ENCODE results near the gene POM121L2. TPM values are rescaled to one million over a fixed set of nuclear protein-coding genes. Genes with fewer than 3 reads are reported as not detected.
"Not testable (repeated sequence)": the region's sequence is repeated elsewhere in the genome, so short reads cannot be mapped to it uniquely, and the experiment has no call there.

The POM121L2 gene
- total RNA-seq, 1 donor from 2014 or later = not detected

DNA sequence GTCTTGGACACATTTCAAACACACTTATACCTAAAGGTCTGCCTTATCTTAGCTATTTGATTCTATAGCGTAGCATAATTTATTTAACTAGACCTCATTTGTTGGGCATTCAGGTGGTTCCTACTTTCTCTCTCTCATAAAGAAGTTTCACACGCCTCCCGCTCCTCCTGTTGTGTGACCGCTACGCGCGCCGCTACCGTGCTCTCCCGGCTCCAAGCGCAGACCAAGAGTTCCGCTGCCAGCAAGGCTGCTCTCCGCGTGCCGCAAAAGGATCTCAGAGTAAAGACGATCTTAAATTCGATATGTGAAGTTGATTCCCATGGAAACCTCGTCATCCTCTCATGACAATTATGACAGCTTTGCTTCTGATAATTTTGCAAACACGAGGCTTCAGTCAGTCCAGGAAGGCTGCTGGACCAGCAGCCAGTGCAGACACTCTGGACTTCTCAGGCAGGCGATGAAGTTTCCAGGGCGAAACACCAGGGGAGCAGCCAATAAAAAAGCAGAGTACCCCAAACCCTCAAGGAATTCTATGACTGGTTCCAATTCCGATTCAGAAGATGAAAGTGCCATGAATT is 44.1 kb downstream of the POM121L2 start:
- Histone ChIP-seq H3K27me3 (ENCODE audit: low read depth) (peaks cover 65% of the 10 kb centered on the region), H3K9me3 (no peaks in the 10 kb centered on the region), H3K4me3 (no peak overlapping the region), H3K4me1 (no peaks in the 10 kb centered on the region), H3K27ac (no peak overlapping the region), H3K36me3 (no peaks in the 10 kb centered on the region)
- ATAC-seq (no peak), DNase-seq (no peak)
- TF ChIP-seq, protein P1, sequence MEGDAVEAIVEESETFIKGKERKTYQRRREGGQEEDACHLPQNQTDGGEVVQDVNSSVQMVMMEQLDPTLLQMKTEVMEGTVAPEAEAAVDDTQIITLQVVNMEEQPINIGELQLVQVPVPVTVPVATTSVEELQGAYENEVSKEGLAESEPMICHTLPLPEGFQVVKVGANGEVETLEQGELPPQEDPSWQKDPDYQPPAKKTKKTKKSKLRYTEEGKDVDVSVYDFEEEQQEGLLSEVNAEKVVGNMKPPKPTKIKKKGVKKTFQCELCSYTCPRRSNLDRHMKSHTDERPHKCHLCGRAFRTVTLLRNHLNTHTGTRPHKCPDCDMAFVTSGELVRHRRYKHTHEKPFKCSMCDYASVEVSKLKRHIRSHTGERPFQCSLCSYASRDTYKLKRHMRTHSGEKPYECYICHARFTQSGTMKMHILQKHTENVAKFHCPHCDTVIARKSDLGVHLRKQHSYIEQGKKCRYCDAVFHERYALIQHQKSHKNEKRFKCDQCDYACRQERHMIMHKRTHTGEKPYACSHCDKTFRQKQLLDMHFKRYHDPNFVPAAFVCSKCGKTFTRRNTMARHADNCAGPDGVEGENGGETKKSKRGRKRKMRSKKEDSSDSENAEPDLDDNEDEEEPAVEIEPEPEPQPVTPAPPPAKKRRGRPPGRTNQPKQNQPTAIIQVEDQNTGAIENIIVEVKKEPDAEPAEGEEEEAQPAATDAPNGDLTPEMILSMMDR (IDR thresholded peaks at IDR 0.05) = no peak
- intact Hi-C loops (cut with DNase I) = no loop called here

DNA sequence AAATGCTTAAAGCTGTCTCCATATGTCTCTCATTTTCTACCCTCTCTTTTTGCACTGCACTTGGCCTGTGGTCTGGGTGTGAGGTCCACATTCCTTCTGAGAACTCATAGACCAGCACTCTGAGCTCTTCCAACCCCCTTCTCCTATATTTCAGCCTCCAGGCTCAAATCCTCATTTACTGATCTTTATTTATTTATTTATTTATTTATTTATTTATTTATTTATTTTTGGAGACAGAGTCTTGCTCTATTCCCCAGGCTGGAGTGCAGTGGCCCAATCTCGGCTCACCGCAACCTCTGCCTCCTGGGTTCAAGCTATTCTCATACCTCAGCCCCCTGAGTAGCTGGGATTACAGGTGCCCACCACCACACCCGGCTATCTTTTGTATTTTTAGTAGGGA is 45.1 kb downstream of the POM121L2 start:
- H3K9me3 ChIP-seq; DNase-seq; H3K27ac ChIP-seq; ATAC-seq; H3K4me1 ChIP-seq; H3K36me3 ChIP-seq; H3K4me3 ChIP-seq; intact Hi-C loops (cut with DNase I): not testable (repeated sequence)
- peaks cover 66% of the 10 kb centered on the region for H3K27me3 ChIP-seq (ENCODE audit: low read depth)

DNA sequence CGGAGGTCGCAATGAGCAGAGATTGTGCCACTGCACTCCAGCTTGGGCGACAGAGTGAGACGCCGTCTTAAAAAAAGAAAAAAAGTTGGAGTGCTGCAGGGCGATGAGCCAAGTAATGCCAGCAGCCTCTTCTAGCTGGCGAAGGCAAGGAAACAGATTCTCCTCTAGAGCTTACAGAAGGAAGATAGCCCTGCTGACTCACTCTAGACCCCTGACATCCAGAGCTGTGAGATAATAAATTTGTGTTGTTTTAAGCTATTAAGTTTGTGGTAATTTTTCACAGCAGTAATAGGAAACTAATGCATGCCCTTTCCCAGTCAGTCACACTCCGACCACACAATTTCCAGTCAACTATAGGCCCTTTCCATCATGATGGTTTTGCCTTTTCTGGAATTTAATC is 48.2 kb downstream of the POM121L2 start:
- TF ChIP-seq, protein P1 (IDR thresholded peaks at IDR 0.05) = no peak
- DNase-seq = no peak
- no peak for ATAC-seq
- Histone ChIP-seq H3K9me3 (no peaks in the 10 kb centered on the region), H3K27ac (no peak overlapping the region), H3K36me3 (no peaks in the 10 kb centered on the region), H3K27me3 (ENCODE audit: low read depth) (peaks cover 79% of the 10 kb centered on the region), H3K4me3 (no peak overlapping the region), H3K4me1 (no peaks in the 10 kb centered on the region)
- intact Hi-C loops (cut with DNase I) = no loop called here

DNA sequence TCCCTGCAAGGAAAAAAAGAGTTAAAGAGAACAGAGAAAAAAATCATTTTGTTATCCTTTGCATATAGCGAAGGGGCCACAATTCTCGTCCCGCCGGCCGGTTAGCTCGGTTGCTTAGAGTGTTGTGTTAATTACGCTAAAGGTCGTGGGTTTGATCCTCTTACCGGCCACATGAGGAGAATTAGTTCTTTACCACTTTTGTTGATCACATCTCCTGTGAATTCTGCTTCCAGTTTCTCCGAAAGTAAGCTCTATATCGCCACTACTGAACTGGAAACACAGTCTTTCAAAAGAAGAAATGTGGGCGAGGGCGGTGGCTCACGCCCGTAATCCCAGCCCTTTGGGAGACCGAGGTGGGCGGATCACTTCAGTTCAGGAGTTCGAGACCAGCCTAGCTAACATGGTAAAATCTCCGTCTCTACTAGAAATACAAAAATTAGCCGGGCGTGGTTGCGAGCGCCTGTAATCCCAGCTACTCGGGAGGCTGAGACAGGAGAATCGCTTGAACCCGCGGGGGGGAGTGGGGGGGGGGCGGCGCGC is 51.2 kb downstream of the POM121L2 start:
- H3K27me3 ChIP-seq (ENCODE audit: low read depth) = peaks cover 56% of the 10 kb centered on the region

DNA sequence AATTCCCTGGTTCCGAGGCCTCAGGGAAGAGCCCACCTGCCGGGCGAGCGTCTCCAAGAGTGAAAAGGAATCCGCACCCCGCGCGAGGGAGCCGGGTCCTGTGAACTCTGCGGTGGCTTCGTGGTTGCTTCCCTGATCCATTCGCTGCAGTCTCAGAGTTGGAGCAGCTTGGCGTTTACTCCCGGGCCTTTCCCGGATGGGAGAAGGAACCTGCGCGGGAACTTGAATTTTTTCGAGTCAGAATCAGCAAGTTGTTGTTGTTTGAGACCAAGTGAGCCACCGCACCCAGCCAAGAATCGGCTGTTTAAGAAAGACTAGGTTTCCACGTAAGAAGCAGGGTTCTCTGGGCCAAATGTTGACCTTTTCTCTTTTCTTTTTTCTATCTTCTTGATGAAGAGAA is 51.7 kb downstream of the POM121L2 start:
- DNase-seq = no peak
- TF ChIP-seq, protein P1 (IDR thresholded peaks at IDR 0.05) = no peak
- Histone ChIP-seq H3K36me3 (no peaks in the 10 kb centered on the region), H3K4me1 (no peaks in the 10 kb centered on the region), H3K27ac (no peak overlapping the region), H3K27me3 (ENCODE audit: low read depth) (peaks cover 52% of the 10 kb centered on the region), H3K9me3 (no peaks in the 10 kb centered on the region), H3K4me3 (no peak overlapping the region)
- intact Hi-C loops (cut with DNase I) = no loop called here
- ATAC-seq = no peak

More for the DNA sequence above, 51.2 kb downstream of the POM121L2 start:
- DNase-seq (no peak), ATAC-seq (no peak)
- no peak overlapping the region for H3K27ac ChIP-seq
- TF ChIP-seq, protein P1 (IDR thresholded peaks at IDR 0.05) = no peak
- H3K36me3 ChIP-seq = no peaks in the 10 kb centered on the region
- no peaks in the 10 kb centered on the region for H3K9me3 ChIP-seq
- no peak overlapping the region for H3K4me3 ChIP-seq
- intact Hi-C loops (cut with DNase I) = no loop called here
- H3K4me1 ChIP-seq = no peaks in the 10 kb centered on the region

Other genes starting within 250 kb of the POM121L2 start
- gene PRSS16, start 64.6 kb downstream of the POM121L2 start, total RNA-seq = 13.4 TPM
- 2.0 TPM for gene ZNF391, start 76.5 kb upstream of the POM121L2 start, total RNA-seq
- 6.6 TPM for gene ZNF184, start 160.8 kb upstream of the POM121L2 start, total RNA-seq

Data from lower lobe of right lung (tissue), 2 donors.